HG02885 (cell line): ENCODE measurements around the gene MYH6.
"Not testable (repeated sequence)": the region's sequence is repeated elsewhere in the genome, so short reads cannot be mapped to it uniquely, and the experiment has no call there.

Experiments
- ATAC-seq: cut with Tn5 transposase; IDR thresholded peaks from one replicate; pipeline ENCODE4 v1.9.1; 2021; ENCODE audit warnings: mild to moderate bottlenecking; ENCODE audit not compliant: unreplicated experiment, poor library complexity

MYH6 gene

GRCh38 chr14:23436327-23437132 lies 28.5 kb upstream of the MYH6 start:
- no peak for ATAC-seq

GRCh38 chr14:23435543-23436326 lies 27.7 kb upstream of the MYH6 start, which contains the start of gene MYH7:
MYH7 (minus strand) TSS chr14:23435660; CDS start chr14:23433732, 1,928 bp downstream.
- ATAC-seq, result no peak

- ATAC-seq, result no peak
These were observed 26.6 kb upstream of the MYH6 start for GRCh38 chr14:23434488-23435222.

DNA sequence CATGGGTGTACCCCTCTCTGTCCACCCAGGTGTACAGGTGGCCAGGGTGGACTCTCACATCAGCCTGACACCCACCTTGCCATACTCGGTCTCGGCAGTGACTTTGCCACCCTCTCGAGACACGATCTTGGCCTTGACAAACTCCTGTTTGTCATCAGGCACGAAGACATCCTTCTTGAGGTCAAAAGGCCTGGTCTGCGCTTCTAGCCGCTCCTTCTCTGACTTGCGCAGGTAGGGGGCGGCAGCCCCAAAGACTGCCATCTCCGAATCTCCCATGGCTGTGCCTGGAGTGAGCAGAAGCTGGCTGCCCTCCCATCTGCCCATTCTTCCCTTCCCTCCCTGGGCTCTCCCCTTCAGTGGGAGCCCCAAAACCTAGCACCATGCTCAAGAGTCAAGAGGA lies 25.4 kb upstream of the MYH6 start:
- ATAC-seq, result no peak

- ATAC-seq, result no peak
These were observed 24.9 kb upstream of the MYH6 start for GRCh38 chr14:23432946-23433345.

- no peak for ATAC-seq
These were observed 24.2 kb upstream of the MYH6 start for GRCh38 chr14:23432102-23432925.

DNA sequence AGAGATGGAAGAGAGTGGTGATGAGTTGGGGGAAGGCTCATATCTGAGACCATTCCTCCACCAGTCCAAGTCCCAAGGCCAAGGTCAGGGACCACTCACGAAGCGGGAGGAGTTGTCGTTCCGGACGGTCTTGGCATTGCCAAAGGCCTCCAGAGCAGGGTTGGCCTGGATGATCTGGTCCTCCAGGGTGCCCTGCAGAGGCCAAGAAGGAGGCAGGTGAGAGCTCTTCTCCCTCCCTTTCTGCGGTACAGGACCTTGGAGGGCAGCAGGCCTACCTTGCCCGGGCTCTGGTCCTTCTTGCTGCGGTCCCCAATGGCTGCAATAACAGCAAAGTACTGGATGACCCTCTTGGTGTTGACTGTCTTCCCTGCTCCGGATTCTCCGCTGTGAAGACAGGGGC lies 23.4 kb upstream of the MYH6 start:
- no peak for ATAC-seq

GRCh38 chr14:23430723-23431085 lies 22.6 kb upstream of the MYH6 start:
- ATAC-seq, result no peak

DNA sequence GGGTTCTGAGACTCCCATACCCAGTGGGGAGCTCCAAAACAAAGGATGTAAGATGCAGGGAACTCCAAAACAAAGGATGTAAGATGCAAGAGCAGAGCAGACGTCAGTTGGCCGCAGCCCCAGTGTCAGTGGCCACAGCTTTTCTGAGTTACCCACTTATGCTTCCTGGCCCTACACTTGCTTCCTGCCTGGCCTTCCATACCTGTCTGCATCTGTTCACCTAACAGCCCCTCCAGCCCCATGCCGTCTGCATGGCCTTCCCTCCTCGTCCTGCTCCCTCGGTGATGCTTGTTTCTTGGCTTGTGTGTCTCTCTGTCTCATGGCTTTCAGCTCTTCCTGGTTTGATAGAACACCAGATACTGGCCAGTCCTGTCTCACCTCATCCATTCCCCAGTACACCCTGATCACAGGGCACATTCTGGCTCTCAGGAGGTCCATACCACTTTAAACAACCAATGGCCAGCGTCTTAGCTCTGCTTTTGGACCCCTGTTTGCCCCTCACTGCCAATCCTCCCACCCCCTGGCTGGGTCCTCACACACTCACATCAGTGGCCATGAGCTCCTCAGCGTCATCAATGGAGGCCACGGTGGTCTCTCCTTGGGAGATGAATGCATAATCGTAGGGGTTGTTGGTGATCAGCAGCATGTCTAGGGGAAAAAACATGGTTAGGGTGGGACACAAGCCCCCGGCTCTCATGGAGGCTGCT lies 22.1 kb upstream of the MYH6 start:
- ATAC-seq, result no peak

DNA sequence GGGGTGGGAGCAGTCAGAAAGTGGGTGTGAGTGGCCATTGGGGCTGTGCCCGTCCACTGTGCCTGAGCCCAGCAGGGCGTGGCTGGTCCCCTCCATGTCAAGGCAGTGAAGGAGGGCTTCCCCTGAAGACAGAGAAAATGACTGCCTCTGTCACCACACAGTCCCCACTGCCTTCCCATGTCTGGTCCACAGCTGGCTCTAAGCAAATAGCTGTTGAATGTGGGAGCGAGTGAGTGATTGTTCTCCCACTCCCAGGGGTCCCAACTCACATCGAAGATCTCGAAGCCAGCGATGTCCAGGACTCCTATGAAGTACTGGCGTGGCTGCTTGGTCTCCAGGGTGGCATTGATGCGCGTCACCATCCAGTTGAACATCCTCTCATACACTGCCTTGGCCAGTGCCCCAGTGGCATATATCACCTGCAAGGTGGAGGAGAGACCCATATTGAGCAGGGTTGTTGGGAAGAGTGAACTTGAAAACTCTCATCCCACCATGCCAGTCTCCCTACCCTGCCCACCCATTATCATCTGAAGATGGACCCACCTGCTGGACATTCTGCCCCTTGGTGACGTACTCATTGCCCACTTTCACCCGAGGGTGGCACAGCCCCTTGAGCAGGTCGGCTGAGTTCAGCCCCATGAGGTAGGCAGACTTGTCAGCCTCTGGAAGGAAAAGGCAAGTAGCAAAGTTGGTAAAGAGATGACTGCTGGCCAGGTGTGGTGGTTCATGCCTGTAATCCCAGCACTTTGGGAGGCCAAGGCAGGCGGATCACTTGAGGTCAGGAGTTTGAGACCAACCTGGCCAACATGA lies 20.8 kb upstream of the MYH6 start:
- no peak for ATAC-seq

GRCh38 chr14:23425798-23426197 lies 17.7 kb upstream of the MYH6 start:
- ATAC-seq, result not testable (repeated sequence)

DNA sequence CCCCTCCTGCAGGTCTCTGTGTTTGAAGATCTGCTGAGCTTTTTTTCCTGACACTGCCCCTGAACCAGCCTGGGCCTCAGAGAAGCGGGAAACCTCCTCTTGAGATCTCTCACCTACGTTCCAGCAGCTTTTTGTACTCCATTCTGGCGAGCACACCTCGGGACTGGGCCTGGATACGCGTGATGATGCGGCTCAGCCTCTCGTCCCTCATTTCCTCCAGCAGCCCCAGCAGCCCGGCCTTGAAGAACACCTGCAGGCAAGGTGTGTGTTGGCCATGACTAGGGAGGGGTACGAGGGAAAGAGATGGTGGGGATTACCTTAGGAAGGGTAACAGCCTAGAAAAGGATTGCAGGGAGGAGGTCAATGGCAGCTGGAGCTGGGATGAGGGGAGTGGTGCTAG lies 17.1 kb upstream of the MYH6 start:
- ATAC-seq, result no peak

DNA sequence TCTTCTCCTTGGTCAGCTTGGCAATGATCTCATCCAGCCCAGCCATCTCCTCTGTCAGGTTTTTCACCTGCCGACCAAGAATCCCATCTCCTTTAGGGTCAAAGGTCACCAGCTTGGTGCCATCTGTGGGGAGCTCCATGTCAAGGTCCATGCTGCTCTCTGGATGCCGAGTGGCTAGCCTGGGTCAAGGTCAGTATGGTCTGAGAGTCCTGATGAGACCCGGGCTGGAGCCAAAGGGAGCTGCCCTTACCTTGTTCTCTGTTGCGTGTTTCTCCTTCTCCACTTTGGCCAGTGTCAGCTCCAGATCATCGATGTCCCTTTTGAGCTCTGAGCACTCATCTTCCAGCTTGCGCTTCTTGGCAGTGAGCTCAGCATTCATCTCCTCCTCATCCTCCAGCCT lies 15.6 kb upstream of the MYH6 start:
- ATAC-seq, result no peak

- no peak for ATAC-seq
These were observed 13.5 kb upstream of the MYH6 start for GRCh38 chr14:23421594-23421993.

- ATAC-seq, result not testable (repeated sequence)
These were observed 11.6 kb upstream of the MYH6 start for GRCh38 chr14:23419646-23420045.

- ATAC-seq, result no peak
These were observed 9.9 kb upstream of the MYH6 start for GRCh38 chr14:23418021-23418420.

DNA sequence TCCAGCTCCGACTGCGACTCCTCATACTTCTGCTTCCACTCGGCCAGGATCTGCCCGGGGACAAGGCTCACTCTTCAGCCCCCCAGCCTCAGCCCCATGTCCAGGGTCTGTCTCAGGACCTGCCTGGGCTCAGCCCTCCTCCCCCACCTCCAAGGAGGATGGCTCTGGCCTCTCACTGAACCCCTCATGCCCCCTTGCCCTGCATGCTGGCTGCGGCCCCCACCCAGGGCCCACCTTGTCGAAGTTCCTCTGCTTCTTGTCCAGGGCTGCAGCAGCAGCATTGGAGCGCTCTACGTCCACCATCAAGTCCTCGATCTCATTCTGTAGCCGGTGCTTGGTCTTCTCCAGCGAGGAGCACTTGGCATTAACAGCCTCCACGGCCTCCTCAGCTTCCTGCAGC lies 9.2 kb upstream of the MYH6 start:
- not testable (repeated sequence) for ATAC-seq

DNA sequence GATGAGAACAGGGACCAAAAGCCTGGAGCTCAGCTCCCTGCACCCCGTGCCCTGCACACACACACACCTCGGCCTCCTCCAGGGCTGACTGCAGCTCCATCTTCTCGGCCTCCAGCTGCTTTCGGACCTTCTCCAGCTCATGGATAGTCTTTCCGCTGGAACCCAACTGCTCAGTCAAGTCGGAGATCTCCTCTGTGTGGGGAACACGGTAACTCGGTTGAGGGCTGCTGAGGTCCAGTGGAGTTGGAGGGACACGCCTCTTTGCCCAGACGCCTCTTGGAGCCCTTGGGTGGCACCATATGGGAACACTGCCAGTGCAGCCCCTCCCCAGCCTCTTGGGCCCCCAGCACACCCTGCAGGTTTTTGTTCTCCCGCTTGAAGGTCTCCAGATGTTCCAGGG lies 8.7 kb upstream of the MYH6 start:
- no peak for ATAC-seq
